Psoas muscle (tissue), 8 donors: Measurements from ENCODE around the gene EYS. TPM values are rescaled to one million over a fixed set of nuclear protein-coding genes. Genes with fewer than 3 reads are reported as not detected.

ENCODE experiments used
- ATAC-seq, 4 donors: fragments of 200-7000 bp; cut with Tn5 transposase; one replicate each; pipeline ENCODE4 v1.9.1; 2020; ENCODE audit warnings: moderate library complexity in 3 of 4, mild to moderate bottlenecking in 2 of 4
- DNase-seq, 2 donors: peaks; one replicate each; pipeline ENCODE4 v3.0.0-alpha.2; 2020
- H3K27ac ChIP-seq: fragments of 200-600 bp; one replicate; pipeline ENCODE4 v1.8.0; 2022
- H3K27me3 ChIP-seq, 3 donors: fragments of 200-600 bp in 1 of 3; one replicate each; pipeline versions ENCODE4 v1.6.1 to v1.8.0; 2013 to 2022; ENCODE audit warnings: low read length in 2 of 3, mild to moderate bottlenecking in 2 of 3, moderate library complexity in 1 of 3; ENCODE audit not compliant: insufficient read depth in 3 of 3
- H3K36me3 ChIP-seq, 2 donors: fragments of 200-600 bp in 1 of 2; one replicate each; pipeline versions ENCODE4 v1.6.1 to v1.8.0; 2013 to 2022; ENCODE audit warnings: low read depth in 1 of 2, mild to moderate bottlenecking in 1 of 2, moderate library complexity in 1 of 2; ENCODE audit not compliant: insufficient read depth in 1 of 2
- H3K4me1 ChIP-seq: fragments of 200-600 bp; one replicate; pipeline ENCODE4 v1.8.0; 2022
- H3K4me3 ChIP-seq: fragments of 200-600 bp; one replicate; pipeline ENCODE4 v1.8.0; 2022; ENCODE audit warnings: mild to moderate bottlenecking
- H3K9me3 ChIP-seq: fragments of 200-600 bp; one replicate; pipeline ENCODE4 v1.8.0; 2022
- CTCF ChIP-seq: fragments of 200-600 bp; IDR thresholded peaks from one replicate; pipeline ENCODE4 v1.8.0; 2022; ENCODE audit warnings: antibody characterized with exemption
- WGBS, 3 donors: extraction: QIAGEN DNeasy Blood & Tissue Kit; methylation state at CpG; one replicate each; pipeline versions ENCODE4 v1.1.6 to v1.1.7; 2013; 5-methylcytosine and 5-hydroxymethylcytosine counted together
- intact Hi-C, 2 donors: fragments of 100-400 bp; cut with DNase I; formaldehyde crosslinking; loops; one replicate each; pipeline versions ENCODE4 v1.11.0 to v1.14.2; 2022
- polyA plus RNA-seq, 3 donors: library from polyadenylated mRNA; stranded (reverse); fragments of 200-250 nt; gene quantifications; one replicate each; pipeline ENCODE4 v1.2.3, GENCODE V29; 2013
- total RNA-seq, 4 donors: library from RNA; stranded (reverse); fragmentation: NEBNext Ultra II Directional in 2 of 4; extraction: Animal tissue kit (Norgen Biotek cat#: 25700) in 2 of 4; gene quantifications; one replicate each; pipeline versions ENCODE4 v1.2.1 to v1.2.4, GENCODE V29; 2021 to 2023
- donor health status: healthy with polysubstance abuse.
- donor health status: DM: no; HTN: no; CAD: no; lungs with moderate emphysema.
- donor health status: Bipolar disorder and iron deficiency.
- donor health status: healthy.
- donor health status: DM: yes; HTN: yes; CAD: no.
- donor health status: DM: no; HTN: no; CAD: no.
- donor health status: DM: no; HTN: no; CAD: no.
- donor health status: DM: yes; HTN: yes; CAD: no.

Gene EYS
- total and polyA plus RNA-seq, 7 donors = under 0.01 TPM; not detected in 6

- intact Hi-C loops = no loop called here
- Histone ChIP-seq H3K9me3 (no peaks in the 10 kb centered on the region), H3K27me3 (no peaks in the 10 kb centered on the region), H3K4me1 (no peaks in the 10 kb centered on the region), H3K4me3 (no peak overlapping the region), H3K36me3 (no peaks in the 10 kb centered on the region), H3K27ac (no peak overlapping the region)
- TF ChIP-seq CTCF = no peak
- DNase-seq (no peak), ATAC-seq (no peak)
- WGBS, 3 donors = 76 to 89% (median 84%) methylated on average over 2 of the region's 2 CpGs
These were observed 1269.0 kb downstream of the EYS start for GRCh38 chr6:64437996-64438395.

DNA sequence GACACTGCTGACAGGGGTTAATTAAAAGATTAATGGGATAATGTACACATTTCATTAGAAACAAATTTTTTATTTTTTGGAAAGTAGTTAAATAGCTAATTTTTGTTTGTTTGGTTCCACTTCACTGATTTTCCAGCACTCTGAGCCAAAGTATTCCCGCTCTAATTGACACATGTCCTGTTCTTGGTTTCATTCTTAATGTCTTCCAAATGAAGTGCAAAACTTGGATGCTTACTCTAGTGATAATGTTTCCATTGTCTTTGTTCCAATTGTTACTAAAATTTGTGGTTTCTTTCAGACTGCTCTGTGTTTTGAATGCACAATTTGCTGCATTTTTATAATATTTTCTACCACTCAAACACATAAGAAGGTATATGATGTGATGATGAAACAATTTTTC is 1277.1 kb downstream of the EYS start:
- DNase-seq (no peak), ATAC-seq (no peak)
- no peak for TF ChIP-seq CTCF
- intact Hi-C loops = no loop called here
- Histone ChIP-seq H3K27me3 (no peaks in the 10 kb centered on the region), H3K4me3 (no peak overlapping the region), H3K9me3 (no peaks in the 10 kb centered on the region), H3K27ac (no peak overlapping the region), H3K36me3 (no peaks in the 10 kb centered on the region), H3K4me1 (no peaks in the 10 kb centered on the region)
- 61 to 71% (median 61%) methylated on average over 1 of the region's 1 CpG for WGBS, 3 donors

- Histone ChIP-seq H3K9me3 (no peaks in the 10 kb centered on the region), H3K4me3 (no peak overlapping the region), H3K27ac (no peak overlapping the region), H3K4me1 (no peaks in the 10 kb centered on the region), H3K36me3 (no peaks in the 10 kb centered on the region), H3K27me3 (no peaks in the 10 kb centered on the region)
- no peak for TF ChIP-seq CTCF
- WGBS, 3 donors = 63 to 71% (median 68%) methylated on average over 1 of the region's 1 CpG
- DNase-seq (no peak), ATAC-seq (no peak)
- intact Hi-C loops = no loop called here
These were observed 1278.8 kb downstream of the EYS start for GRCh38 chr6:64428186-64428585.

DNA sequence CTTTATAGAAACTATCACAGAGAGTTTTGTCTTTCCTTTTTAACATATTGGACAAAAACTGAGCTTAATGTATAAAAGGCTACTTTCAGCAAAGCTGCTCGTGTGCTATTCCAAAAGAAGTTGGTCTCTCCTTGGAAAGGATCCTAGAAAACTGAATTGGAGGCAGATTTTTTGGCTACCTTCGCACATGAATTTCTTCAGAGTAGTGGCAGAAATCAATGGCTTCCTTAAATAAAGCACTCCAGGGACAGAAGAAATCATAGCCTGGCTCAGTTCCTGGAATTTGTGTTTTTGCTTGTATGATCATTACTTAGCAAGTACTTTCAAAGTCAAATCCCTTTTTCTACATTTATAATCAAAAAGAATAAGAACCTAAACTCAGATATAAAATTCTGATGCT is 1291.1 kb downstream of the EYS start:
- TF ChIP-seq CTCF = no peak
- intact Hi-C loops = no loop called here
- no peak for DNase-seq

DNA sequence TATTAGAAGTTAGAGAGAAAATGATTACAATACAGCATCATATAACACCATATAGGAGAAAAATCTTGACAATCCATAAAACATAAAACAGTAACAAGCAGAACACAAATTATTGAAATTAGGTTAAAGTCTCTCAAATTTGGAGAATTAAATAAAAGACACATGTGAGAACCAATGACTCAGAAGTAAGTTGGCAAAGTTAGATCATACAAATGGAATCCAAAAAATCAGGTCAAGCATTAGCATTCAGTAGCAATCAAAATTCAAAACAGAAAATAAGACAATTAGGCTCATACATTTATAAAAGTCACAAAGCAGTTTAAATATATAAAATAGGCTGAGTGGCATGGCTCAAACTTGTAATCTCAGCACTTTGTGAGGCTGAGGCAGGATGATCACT is 1295.8 kb downstream of the EYS start:
- H3K4me1 ChIP-seq = no peaks in the 10 kb centered on the region
- no peaks in the 10 kb centered on the region for H3K9me3 ChIP-seq
- no peak for ATAC-seq
- intact Hi-C loops = no loop called here
- no peak for TF ChIP-seq CTCF
- H3K27ac ChIP-seq = no peak overlapping the region
- no peaks in the 10 kb centered on the region for H3K36me3 ChIP-seq
- H3K27me3 ChIP-seq = no peaks in the 10 kb centered on the region
- no peak overlapping the region for H3K4me3 ChIP-seq
- DNase-seq = no peak

More for the DNA sequence above, 1291.1 kb downstream of the EYS start:
- WGBS, 3 donors = 38 to 51% (median 43%) methylated on average over 2 of the region's 2 CpGs
- H3K27me3 ChIP-seq = no peaks in the 10 kb centered on the region
- H3K9me3 ChIP-seq = no peaks in the 10 kb centered on the region
- no peak overlapping the region for H3K4me3 ChIP-seq
- H3K4me1 ChIP-seq = no peaks in the 10 kb centered on the region
- H3K27ac ChIP-seq = no peak overlapping the region
- ATAC-seq = no peak
- no peaks in the 10 kb centered on the region for H3K36me3 ChIP-seq
